GM23248 (cell line): ENCODE results near the gene IKZF1.

ENCODE experiments used
- EZH2 ChIP-seq: fragments of 200-600 bp; sonication (generic); IDR thresholded peaks from 2 replicates; pipeline ENCODE4 v1.6.1; 2018; ENCODE audit warnings: antibody characterized with exemption, mild to moderate bottlenecking; ENCODE audit not compliant: insufficient read depth, poor library complexity, severe bottlenecking
- EZH2phosphoT487 ChIP-seq: fragments of 200-600 bp; sonication (generic); IDR thresholded peaks from 2 replicates; pipeline ENCODE4 v1.6.1; 2018; ENCODE audit warnings: antibody characterized with exemption, moderate library complexity, mild to moderate bottlenecking, low read depth; ENCODE audit not compliant: insufficient read depth

- TF ChIP-seq EZH2 (no peak), EZH2phosphoT487 (no peak)
Observed at GRCh38 chr7:50349963-50350944, 45.7 kb downstream of the IKZF1 start.
